NCI-H748 (cell line): ENCODE data around the gene ANKRD49.

Experiments
- DNase-seq: peaks from one replicate; lab custom pipeline; 2025; ENCODE audit not compliant: unreplicated experiment; lab: John Stamatoyannopoulos, UW

ANKRD49 gene

DNA sequence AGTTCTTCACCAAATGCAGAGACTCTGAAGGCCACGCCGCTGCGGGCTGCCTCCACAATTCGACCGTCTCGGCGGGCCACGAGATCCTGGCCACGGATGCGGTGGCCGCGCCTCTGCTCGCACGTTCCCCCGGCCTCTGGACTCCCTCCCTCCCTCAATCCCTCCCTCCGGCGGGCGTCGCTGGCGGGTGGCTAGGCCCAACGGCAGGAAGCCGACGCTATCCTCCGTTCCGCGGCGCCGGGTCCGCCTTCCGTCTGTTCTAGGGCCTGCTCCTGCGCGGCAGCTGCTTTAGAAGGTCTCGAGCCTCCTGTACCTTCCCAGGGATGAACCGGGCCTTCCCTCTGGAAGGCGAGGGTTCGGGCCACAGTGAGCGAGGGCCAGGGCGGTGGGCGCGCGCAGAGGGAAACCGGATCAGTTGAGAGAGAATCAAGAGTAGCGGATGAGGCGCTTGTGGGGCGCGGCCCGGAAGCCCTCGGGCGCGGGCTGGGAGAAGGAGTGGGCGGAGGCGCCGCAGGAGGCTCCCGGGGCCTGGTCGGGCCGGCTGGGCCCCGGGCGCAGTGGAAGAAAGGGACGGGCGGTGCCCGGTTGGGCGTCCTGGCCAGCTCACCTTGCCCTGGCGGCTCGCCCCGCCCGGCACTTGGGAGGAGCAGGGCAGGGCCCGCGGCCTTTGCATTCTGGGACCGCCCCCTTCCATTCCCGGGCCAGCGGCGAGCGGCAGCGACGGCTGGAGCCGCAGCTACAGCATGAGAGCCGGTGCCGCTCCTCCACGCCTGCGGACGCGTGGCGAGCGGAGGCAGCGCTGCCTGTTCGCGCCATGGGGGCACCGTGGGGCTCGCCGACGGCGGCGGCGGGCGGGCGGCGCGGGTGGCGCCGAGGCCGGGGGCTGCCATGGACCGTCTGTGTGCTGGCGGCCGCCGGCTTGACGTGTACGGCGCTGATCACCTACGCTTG is 50.2 kb downstream of the ANKRD49 start, which contains the start of gene FUT4:
FUT4 (plus strand) TSS at position 227 of the 951 bp plus-strand sequence; CDS start at position 440, 213 bp downstream.
- DNase-seq = peak; percentile 85

DNA sequence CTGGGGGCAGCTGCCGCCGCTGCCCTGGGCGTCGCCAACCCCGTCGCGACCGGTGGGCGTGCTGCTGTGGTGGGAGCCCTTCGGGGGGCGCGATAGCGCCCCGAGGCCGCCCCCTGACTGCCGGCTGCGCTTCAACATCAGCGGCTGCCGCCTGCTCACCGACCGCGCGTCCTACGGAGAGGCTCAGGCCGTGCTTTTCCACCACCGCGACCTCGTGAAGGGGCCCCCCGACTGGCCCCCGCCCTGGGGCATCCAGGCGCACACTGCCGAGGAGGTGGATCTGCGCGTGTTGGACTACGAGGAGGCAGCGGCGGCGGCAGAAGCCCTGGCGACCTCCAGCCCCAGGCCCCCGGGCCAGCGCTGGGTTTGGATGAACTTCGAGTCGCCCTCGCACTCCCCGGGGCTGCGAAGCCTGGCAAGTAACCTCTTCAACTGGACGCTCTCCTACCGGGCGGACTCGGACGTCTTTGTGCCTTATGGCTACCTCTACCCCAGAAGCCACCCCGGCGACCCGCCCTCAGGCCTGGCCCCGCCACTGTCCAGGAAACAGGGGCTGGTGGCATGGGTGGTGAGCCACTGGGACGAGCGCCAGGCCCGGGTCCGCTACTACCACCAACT is 51.0 kb downstream of the ANKRD49 start:
- DNase-seq = no peak

DNA sequence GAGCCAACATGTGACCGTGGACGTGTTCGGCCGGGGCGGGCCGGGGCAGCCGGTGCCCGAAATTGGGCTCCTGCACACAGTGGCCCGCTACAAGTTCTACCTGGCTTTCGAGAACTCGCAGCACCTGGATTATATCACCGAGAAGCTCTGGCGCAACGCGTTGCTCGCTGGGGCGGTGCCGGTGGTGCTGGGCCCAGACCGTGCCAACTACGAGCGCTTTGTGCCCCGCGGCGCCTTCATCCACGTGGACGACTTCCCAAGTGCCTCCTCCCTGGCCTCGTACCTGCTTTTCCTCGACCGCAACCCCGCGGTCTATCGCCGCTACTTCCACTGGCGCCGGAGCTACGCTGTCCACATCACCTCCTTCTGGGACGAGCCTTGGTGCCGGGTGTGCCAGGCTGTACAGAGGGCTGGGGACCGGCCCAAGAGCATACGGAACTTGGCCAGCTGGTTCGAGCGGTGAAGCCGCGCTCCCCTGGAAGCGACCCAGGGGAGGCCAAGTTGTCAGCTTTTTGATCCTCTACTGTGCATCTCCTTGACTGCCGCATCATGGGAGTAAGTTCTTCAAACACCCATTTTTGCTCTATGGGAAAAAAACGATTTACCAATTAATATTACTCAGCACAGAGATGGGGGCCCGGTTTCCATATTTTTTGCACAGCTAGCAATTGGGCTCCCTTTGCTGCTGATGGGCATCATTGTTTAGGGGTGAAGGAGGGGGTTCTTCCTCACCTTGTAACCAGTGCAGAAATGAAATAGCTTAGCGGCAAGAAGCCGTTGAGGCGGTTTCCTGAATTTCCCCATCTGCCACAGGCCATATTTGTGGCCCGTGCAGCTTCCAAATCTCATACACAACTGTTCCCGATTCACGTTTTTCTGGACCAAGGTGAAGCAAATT is 51.7 kb downstream of the ANKRD49 start:
- DNase-seq = no peak

DNA sequence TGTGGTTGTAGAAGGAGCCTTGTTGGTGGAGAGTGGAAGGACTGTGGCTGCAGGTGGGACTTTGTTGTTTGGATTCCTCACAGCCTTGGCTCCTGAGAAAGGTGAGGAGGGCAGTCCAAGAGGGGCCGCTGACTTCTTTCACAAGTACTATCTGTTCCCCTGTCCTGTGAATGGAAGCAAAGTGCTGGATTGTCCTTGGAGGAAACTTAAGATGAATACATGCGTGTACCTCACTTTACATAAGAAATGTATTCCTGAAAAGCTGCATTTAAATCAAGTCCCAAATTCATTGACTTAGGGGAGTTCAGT is 52.3 kb downstream of the ANKRD49 start:
- no peak for DNase-seq

DNA sequence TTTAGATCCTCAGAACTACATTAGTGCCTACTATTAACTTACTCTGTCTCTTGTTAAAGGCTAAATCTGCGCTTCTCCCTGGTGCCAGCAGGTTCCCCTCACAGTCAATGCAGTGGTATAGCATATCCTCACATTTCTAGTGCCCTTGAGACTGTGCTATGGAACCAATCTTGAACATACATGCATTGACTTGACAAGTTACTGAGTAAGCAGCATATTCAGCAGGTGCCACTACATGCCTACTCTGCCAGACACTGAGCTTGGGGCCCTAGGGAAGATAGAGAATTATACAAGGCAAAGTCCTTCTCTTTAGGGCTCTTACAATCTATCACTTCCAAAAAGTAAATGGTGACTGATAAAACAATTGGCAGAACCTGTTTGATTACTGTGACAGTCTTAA is 53.1 kb downstream of the ANKRD49 start:
- peak; percentile 5 for DNase-seq

DNA sequence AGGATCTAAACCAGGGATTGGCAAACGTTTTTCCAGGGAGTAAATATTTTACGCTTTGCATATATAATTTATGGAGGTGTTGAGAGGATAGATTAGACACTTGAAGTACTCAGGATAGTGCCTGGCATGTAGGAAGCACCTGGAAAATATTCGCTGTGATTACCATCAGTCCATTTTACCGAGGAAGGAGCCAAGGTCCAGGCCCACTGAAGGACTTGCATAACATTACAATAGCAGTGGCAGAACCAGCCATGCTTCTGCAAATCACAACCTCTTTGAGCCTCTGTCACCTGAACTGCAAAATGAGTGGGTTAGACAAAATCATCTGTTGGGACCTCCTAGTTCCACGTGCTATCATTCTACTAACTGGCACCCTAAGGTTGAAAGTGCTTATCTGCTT is 55.4 kb downstream of the ANKRD49 start:
- DNase-seq = no peak
